HG03196 (cell line): ENCODE results near the gene LRRC3C.
A peak's percentile ranks its signal among the peaks of the same experiment; 100 is the strongest.
"Not testable (repeated sequence)": the region's sequence is repeated elsewhere in the genome, so short reads cannot be mapped to it uniquely, and the experiment has no call there.

Experiments
- ATAC-seq: cut with Tn5 transposase; IDR thresholded peaks from one replicate; pipeline ENCODE4 v1.9.1; 2021; ENCODE audit not compliant: unreplicated experiment

The LRRC3C gene

GRCh38 chr17:39946551-39947330 lies 19.2 kb downstream of the LRRC3C start:
- ATAC-seq = no peak

GRCh38 chr17:39948489-39948828 lies 20.9 kb downstream of the LRRC3C start:
- not testable (repeated sequence) for ATAC-seq

- ATAC-seq = no peak
Observed at GRCh38 chr17:39949028-39949427, 21.5 kb downstream of the LRRC3C start.

GRCh38 chr17:39950871-39951348 lies 23.4 kb downstream of the LRRC3C start:
- ATAC-seq = no peak

GRCh38 chr17:39951924-39952679 lies 24.6 kb downstream of the LRRC3C start:
- no peak for ATAC-seq

GRCh38 chr17:39952680-39953470 lies 25.3 kb downstream of the LRRC3C start:
- ATAC-seq = peak; percentile 69

GRCh38 chr17:39953471-39953888 lies 25.9 kb downstream of the LRRC3C start:
- no peak for ATAC-seq

- no peak for ATAC-seq
Observed at GRCh38 chr17:39954876-39955275, 27.3 kb downstream of the LRRC3C start.

- ATAC-seq = no peak
Observed at GRCh38 chr17:39955726-39956225, 28.2 kb downstream of the LRRC3C start.

GRCh38 chr17:39960524-39961041 lies 33.1 kb downstream of the LRRC3C start:
- ATAC-seq = no peak

- no peak for ATAC-seq
Observed at GRCh38 chr17:39962642-39963220, 35.2 kb downstream of the LRRC3C start, which contains the start of gene GSDMA. Gene GSDMA (plus strand): TSS chr17:39963004. CDS start chr17:39965688, 2,684 bp downstream.

- ATAC-seq = no peak
Observed at GRCh38 chr17:39963829-39964228, 36.3 kb downstream of the LRRC3C start.

- ATAC-seq = no peak
Observed at GRCh38 chr17:39965017-39965699, 37.6 kb downstream of the LRRC3C start.

- no peak for ATAC-seq
Observed at GRCh38 chr17:39966771-39967170, 39.2 kb downstream of the LRRC3C start.

GRCh38 chr17:39968761-39969160 lies 41.2 kb downstream of the LRRC3C start:
- ATAC-seq = no peak

- ATAC-seq = no peak
Observed at GRCh38 chr17:39969375-39969774, 41.8 kb downstream of the LRRC3C start.

GRCh38 chr17:39970157-39970692 lies 42.7 kb downstream of the LRRC3C start:
- ATAC-seq = no peak

GRCh38 chr17:39971076-39971603 lies 43.6 kb downstream of the LRRC3C start:
- ATAC-seq = no peak

- ATAC-seq = no peak
Observed at GRCh38 chr17:39972271-39972670, 44.7 kb downstream of the LRRC3C start.
